HepG2 (cell line): ENCODE results near the gene GLUD1. TPM values are rescaled to one million over a fixed set of nuclear protein-coding genes. Genes with fewer than 3 reads are reported as not detected.
A peak's percentile ranks its signal among the peaks of the same experiment; 100 is the strongest.

Experiments used
- FOSL1 ChIP-seq: sonication (generic); formaldehyde crosslinking; IDR thresholded peaks from 2 replicates; pipeline ENCODE4 v1.9.0; 2021; ENCODE audit warnings: missing genetic modification reagents, borderline replicate concordance
- FOXC1 ChIP-seq: sonication (generic); formaldehyde crosslinking; IDR thresholded peaks from 2 replicates; pipeline ENCODE4 v1.8.0; 2022; ENCODE audit warnings: mild to moderate bottlenecking, missing genetic modification reagents, borderline replicate concordance
- HDAC1 ChIP-seq: sonication (generic); formaldehyde crosslinking; IDR thresholded peaks from 2 replicates; pipeline ENCODE4 v1.5.1; 2020; ENCODE audit warnings: mild to moderate bottlenecking, missing genetic modification reagents
- MYNN ChIP-seq: sonication (generic); formaldehyde crosslinking; IDR thresholded peaks from 2 replicates; pipeline ENCODE4 v1.4.0; 2020; ENCODE audit warnings: mild to moderate bottlenecking, low read depth, missing genetic modification reagents
- RELA ChIP-seq: sonication (generic); formaldehyde crosslinking; IDR thresholded peaks from 2 replicates; pipeline ENCODE4 v1.4.0; 2020; ENCODE audit warnings: missing genetic modification reagents
- RORA ChIP-seq: sonication (generic); formaldehyde crosslinking; IDR thresholded peaks from 2 replicates; pipeline ENCODE4 v1.5.0; 2020; ENCODE audit warnings: mild to moderate bottlenecking, missing genetic modification reagents, moderate library complexity
- SCMH1 ChIP-seq: sonication (generic); formaldehyde crosslinking; IDR thresholded peaks from 2 replicates; pipeline ENCODE4 v1.9.0; 2021; ENCODE audit warnings: missing genetic modification reagents, mild to moderate bottlenecking, borderline replicate concordance
- TRIM24 ChIP-seq: sonication (generic); formaldehyde crosslinking; IDR thresholded peaks from 2 replicates; pipeline ENCODE4 v1.8.0; 2022; ENCODE audit warnings: mild to moderate bottlenecking, missing genetic modification reagents
- ZNF121 ChIP-seq: sonication (generic); formaldehyde crosslinking; IDR thresholded peaks from 2 replicates; pipeline ENCODE4 v1.5.0; 2020; ENCODE audit warnings: mild to moderate bottlenecking, missing genetic modification reagents
- ZNF547 ChIP-seq: sonication (generic); formaldehyde crosslinking; IDR thresholded peaks from 2 replicates; pipeline ENCODE4 v1.5.1; 2020; ENCODE audit warnings: mild to moderate bottlenecking, missing genetic modification reagents
- ZNF615 ChIP-seq: sonication (generic); formaldehyde crosslinking; IDR thresholded peaks from 2 replicates; pipeline ENCODE4 v1.5.0; 2020; ENCODE audit warnings: mild to moderate bottlenecking, missing genetic modification reagents, borderline replicate concordance
- ZNF839 ChIP-seq: sonication (generic); formaldehyde crosslinking; IDR thresholded peaks from 2 replicates; pipeline ENCODE4 v1.4.0; 2020; ENCODE audit warnings: missing genetic modification reagents, mild to moderate bottlenecking, borderline replicate concordance
- polyA plus RNA-seq, 8 experiments: library from polyadenylated mRNA; depleted of rRNA in 3 of 8; stranded (reverse) in 7 of 8; unstranded in 1 of 8; fragments of >200 nt; fragmentation: Illumina TruSeq in 4 of 8; extraction: Trizol in 4 of 8; gene quantifications; 2 replicates each; pipeline versions ENCODE4 v1.2.1 to v1.2.3, GENCODE V29; 2011 to 2016; ENCODE audit warnings: low read depth in 4 of 8, missing spikeins in 1 of 8, mixed read lengths in 1 of 8; ENCODE audit not compliant: insufficient read depth in 1 of 8
- total RNA-seq, 5 experiments: library from RNA; depleted of rRNA; stranded (reverse); fragments of >200 nt; fragmentation: Illumina TruSeq; extraction: Trizol; gene quantifications; 2 replicates each; pipeline ENCODE4 v1.2.3, GENCODE V29; 2016; ENCODE audit warnings: low read depth in 1 of 5
- TF ChIP-seq, protein P1 (sequence below): sonication (generic); formaldehyde crosslinking; IDR thresholded peaks from 2 replicates; pipeline ENCODE4 v1.9.0; 2021; ENCODE audit warnings: mild to moderate bottlenecking, missing genetic modification reagents
- TF ChIP-seq, protein P2 (sequence below): sonication (generic); formaldehyde crosslinking; IDR thresholded peaks from 2 replicates; pipeline ENCODE4 v1.4.0; 2020; ENCODE audit warnings: missing genetic modification reagents, low read depth, mild to moderate bottlenecking, borderline replicate concordance
- TF ChIP-seq, protein P3 (sequence below): sonication (generic); formaldehyde crosslinking; IDR thresholded peaks from 2 replicates; pipeline ENCODE4 v1.5.1; 2020; ENCODE audit warnings: mild to moderate bottlenecking, missing genetic modification reagents, borderline replicate concordance

The GLUD1 gene
- total and polyA plus RNA-seq, 2 of the 13 experiments (the other 11 are each of a cell fraction or from before 2014, with no cell fraction given) = 301 to 798 TPM

DNA sequence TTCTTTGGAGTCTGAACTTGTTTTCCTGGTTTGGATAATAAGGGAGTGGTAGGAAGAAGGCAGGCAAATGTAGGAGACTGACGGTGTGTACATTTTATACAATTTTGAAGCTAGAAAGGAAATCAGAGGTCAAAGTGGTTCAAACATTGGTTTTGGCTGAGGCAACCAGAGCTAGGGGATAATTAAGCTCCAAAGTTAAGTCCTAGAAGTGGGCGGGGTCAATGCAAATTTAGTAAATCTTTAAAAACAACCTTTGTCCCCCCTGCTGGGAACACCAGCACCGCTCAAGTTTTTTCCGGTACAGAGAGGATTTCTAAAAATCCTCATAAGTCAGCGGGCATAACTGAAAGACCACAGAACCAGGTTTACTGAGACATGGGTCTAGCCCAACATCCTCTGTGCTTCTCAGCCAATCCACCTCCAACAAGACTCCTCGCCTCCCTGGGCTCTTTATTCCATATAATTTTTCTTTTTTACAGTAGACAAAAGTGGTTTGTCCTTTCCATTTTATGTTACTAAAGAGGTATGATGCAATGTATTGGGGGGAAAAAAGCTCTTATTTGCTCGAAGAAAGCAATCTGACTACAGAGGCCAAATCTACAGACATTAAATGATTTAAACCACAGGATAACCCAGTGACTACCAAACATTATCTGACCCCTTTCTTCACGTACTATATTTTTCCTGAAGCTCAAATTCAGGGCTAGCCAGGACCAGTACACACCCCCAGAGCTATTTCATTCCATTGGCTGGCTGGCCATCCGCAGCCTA lies 1.6 kb downstream of the GLUD1 start (continued):
- TF ChIP-seq ZNF615 (CRISPR knock-in tag) = no peak
- TF ChIP-seq MYNN (CRISPR knock-in tag) = no peak
- no peak for TF ChIP-seq SCMH1
- TF ChIP-seq ZNF121 = no peak
- TF ChIP-seq, protein P1, sequence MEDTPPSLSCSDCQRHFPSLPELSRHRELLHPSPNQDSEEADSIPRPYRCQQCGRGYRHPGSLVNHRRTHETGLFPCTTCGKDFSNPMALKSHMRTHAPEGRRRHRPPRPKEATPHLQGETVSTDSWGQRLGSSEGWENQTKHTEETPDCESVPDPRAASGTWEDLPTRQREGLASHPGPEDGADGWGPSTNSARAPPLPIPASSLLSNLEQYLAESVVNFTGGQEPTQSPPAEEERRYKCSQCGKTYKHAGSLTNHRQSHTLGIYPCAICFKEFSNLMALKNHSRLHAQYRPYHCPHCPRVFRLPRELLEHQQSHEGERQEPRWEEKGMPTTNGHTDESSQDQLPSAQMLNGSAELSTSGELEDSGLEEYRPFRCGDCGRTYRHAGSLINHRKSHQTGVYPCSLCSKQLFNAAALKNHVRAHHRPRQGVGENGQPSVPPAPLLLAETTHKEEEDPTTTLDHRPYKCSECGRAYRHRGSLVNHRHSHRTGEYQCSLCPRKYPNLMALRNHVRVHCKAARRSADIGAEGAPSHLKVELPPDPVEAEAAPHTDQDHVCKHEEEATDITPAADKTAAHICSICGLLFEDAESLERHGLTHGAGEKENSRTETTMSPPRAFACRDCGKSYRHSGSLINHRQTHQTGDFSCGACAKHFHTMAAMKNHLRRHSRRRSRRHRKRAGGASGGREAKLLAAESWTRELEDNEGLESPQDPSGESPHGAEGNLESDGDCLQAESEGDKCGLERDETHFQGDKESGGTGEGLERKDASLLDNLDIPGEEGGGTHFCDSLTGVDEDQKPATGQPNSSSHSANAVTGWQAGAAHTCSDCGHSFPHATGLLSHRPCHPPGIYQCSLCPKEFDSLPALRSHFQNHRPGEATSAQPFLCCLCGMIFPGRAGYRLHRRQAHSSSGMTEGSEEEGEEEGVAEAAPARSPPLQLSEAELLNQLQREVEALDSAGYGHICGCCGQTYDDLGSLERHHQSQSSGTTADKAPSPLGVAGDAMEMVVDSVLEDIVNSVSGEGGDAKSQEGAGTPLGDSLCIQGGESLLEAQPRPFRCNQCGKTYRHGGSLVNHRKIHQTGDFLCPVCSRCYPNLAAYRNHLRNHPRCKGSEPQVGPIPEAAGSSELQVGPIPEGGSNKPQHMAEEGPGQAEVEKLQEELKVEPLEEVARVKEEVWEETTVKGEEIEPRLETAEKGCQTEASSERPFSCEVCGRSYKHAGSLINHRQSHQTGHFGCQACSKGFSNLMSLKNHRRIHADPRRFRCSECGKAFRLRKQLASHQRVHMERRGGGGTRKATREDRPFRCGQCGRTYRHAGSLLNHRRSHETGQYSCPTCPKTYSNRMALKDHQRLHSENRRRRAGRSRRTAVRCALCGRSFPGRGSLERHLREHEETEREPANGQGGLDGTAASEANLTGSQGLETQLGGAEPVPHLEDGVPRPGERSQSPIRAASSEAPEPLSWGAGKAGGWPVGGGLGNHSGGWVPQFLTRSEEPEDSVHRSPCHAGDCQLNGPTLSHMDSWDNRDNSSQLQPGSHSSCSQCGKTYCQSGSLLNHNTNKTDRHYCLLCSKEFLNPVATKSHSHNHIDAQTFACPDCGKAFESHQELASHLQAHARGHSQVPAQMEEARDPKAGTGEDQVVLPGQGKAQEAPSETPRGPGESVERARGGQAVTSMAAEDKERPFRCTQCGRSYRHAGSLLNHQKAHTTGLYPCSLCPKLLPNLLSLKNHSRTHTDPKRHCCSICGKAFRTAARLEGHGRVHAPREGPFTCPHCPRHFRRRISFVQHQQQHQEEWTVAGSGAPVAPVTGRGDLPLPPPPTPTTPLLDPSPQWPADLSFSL = no peak
- TF ChIP-seq FOSL1 (CRISPR knock-in tag) = no peak
- TF ChIP-seq, protein P2, sequence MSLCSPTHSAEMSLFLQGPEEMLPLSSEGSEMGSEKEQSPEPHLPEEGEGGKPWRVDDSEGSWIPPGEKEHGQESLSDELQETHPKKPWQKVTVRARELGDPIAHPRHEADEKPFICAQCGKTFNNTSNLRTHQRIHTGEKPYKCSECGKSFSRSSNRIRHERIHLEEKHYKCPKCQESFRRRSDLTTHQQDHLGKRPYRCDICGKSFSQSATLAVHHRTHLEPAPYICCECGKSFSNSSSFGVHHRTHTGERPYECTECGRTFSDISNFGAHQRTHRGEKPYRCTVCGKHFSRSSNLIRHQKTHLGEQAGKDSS (CRISPR knock-in tag) = no peak
- TF ChIP-seq, protein P3, sequence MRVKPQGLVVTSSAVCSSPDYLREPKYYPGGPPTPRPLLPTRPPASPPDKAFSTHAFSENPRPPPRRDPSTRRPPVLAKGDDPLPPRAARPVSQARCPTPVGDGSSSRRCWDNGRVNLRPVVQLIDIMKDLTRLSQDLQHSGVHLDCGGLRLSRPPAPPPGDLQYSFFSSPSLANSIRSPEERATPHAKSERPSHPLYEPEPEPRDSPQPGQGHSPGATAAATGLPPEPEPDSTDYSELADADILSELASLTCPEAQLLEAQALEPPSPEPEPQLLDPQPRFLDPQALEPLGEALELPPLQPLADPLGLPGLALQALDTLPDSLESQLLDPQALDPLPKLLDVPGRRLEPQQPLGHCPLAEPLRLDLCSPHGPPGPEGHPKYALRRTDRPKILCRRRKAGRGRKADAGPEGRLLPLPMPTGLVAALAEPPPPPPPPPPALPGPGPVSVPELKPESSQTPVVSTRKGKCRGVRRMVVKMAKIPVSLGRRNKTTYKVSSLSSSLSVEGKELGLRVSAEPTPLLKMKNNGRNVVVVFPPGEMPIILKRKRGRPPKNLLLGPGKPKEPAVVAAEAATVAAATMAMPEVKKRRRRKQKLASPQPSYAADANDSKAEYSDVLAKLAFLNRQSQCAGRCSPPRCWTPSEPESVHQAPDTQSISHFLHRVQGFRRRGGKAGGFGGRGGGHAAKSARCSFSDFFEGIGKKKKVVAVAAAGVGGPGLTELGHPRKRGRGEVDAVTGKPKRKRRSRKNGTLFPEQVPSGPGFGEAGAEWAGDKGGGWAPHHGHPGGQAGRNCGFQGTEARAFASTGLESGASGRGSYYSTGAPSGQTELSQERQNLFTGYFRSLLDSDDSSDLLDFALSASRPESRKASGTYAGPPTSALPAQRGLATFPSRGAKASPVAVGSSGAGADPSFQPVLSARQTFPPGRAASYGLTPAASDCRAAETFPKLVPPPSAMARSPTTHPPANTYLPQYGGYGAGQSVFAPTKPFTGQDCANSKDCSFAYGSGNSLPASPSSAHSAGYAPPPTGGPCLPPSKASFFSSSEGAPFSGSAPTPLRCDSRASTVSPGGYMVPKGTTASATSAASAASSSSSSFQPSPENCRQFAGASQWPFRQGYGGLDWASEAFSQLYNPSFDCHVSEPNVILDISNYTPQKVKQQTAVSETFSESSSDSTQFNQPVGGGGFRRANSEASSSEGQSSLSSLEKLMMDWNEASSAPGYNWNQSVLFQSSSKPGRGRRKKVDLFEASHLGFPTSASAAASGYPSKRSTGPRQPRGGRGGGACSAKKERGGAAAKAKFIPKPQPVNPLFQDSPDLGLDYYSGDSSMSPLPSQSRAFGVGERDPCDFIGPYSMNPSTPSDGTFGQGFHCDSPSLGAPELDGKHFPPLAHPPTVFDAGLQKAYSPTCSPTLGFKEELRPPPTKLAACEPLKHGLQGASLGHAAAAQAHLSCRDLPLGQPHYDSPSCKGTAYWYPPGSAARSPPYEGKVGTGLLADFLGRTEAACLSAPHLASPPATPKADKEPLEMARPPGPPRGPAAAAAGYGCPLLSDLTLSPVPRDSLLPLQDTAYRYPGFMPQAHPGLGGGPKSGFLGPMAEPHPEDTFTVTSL (CRISPR knock-in tag) = 0 out of 2 replicates have a peak, but pooled peaks have one; percentile 36
- no peak for TF ChIP-seq RELA (CRISPR knock-in tag)
- TF ChIP-seq HDAC1 (CRISPR knock-in tag) = peak; percentile 47
- no peak for TF ChIP-seq ZNF839 (CRISPR knock-in tag)
- TF ChIP-seq FOXC1 = no peak
- peak; percentile 96; the same call in 1 of the 2 replicates for TF ChIP-seq RORA (CRISPR knock-in tag)
- no peak for TF ChIP-seq ZNF547 (CRISPR knock-in tag)
- no peak for TF ChIP-seq TRIM24 (CRISPR knock-in tag)
